Measurements from ENCODE around the gene UBE2D1.

Gene UBE2D1

DNA sequence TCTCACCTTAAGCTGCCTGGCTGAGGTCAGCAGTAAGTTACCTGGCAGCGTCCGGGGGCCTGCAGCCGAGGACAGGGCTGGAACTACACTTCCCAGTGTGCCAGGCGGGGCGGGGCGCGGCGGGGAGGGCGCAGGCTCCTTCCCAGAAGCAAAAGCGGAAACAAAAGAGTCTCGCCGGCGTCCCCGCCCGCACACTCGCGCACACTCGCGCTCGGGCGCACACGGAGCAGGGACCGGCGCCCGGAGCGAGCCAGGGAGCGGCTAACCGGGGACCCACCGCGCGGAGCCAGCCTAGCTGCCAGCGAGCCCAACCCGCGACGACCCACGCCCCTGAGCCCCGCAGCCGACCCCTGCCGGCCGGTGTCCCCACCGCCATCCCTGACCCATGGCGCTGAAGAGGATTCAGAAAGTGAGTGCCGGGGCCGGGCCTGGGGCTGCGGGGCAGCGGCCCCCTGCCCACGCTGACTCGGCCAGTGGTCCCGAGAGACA lies at the start of gene UBE2D1:
UBE2D1 (plus strand) TSS at position 190 of the 489 bp plus-strand sequence; CDS start at position 386, 196 bp downstream.
- peak; percentile 66 for DNase-seq

- DNase-seq = no peak
Observed at GRCh38 chr10:58291538-58292174, 43.1 kb upstream of the UBE2D1 start.

DNA sequence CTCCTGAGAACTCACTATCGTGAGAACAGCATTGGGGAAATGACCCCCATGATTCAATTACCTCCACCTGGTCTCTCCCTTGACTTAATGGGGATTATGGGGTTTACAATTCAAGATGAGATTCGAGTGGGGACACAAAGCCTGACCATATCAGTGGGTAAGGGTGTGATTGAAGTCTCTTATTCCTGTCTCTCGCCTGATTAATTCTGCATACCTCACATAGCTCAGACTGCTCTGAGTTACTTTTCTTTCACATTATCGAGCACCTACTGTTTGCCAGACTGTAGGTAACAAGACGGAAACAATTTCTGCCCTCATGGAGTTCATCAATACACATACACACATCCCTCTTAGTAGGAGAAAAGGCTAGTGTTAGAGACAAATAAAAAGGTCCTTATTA lies 40.8 kb upstream of the UBE2D1 start:
- DNase-seq = no peak

DNA sequence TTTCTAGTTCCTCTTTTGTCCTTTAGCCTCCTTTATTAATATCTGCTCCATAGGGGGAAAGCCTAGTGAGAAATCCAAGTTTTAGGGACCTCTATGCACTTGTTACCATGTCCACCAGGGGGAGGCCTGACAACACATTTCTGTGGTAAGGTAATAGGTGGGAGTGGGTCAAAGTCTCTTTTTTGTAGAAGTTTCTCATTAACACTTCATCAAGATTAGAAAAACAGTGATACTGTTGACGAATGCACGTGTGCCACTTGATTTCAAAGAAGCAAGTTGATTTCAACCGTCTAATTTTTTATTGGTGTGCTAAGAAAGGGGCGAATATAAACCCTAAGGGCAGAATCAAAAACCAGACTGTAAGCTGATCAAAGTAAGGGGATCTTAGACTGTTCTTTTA lies 35.2 kb upstream of the UBE2D1 start:
- peak; percentile 4 for DNase-seq

DNA sequence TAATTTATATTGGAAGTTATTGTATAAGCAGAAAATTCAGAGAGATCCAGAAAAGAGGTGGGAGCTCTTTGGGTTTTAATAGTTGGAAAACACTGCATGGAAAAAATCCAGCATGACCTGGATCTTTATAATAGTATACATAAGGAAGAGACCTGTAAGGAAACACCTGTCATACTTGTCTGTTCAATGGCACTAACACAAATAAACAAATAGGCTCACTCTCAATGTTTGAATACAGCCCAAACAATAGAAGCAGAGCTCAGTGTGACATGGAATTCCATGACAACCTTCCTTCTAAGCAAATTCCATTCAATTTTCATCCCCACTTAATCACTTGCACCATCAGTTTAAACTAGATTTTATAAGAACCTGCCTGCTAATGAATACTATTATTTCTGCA lies 34.1 kb upstream of the UBE2D1 start:
- DNase-seq = no peak

GRCh38 chr10:58302254-58302653 lies 32.6 kb upstream of the UBE2D1 start:
- DNase-seq = no peak

- no peak for DNase-seq
Observed at GRCh38 chr10:58304099-58304633, 30.6 kb upstream of the UBE2D1 start.

DNA sequence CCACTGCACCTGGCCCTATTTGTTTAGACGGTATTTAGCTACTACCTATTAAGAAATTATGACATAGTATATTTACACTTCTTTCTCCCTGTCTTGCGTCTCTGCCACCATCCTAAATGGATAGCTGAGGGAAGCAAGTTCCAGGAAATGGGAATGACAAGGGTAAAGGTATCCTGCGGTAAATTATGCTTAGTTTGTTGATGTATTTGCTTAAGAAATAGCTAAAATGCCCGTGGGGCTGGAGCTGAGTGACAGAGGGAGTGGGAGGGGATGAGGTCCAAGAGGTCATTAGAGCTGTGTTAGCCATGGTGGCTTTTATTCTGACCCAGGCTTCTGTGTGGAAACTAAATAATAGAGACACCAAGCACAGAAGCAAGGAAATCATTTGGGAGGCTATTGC lies 29.0 kb upstream of the UBE2D1 start:
- no peak for DNase-seq

- DNase-seq = no peak
Observed at GRCh38 chr10:58307676-58308075, 27.1 kb upstream of the UBE2D1 start.

DNA sequence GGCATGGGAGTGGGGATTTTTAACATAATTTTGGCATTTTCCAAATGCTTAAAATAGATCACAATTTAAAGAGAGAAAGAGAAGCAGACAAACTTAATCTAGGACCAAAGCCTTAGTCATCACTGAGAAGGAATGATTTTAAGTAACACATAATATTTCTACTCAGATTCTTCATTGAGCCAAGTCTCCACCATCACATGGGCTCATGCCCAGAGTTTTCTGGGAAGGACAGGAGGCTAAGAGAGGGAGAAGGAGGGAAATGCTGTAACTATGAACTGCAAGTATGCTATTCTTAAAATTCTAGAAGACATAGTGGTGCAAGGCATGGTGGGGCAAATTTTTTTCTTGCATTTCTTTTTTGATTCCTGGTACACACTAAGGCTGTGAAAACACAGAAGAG lies 23.8 kb upstream of the UBE2D1 start:
- DNase-seq = no peak

DNA sequence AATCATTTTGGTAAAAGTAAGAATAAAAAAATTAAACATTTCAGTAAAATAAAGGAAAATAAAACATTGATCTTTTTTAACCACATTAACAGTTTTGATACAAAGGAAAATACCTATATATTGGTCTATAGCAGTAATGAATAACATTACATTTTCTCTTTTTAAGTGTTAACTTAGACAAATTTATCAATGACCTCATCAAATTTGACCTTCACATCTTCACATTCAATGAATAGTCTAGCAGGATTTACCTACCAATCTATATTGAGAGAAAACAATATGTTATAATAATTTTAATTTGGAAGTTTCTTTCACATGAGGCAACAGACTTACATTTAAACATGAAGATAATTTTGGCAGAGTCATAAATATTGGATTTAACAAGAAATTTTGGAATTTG lies 17.9 kb upstream of the UBE2D1 start:
- no peak for DNase-seq

DNA sequence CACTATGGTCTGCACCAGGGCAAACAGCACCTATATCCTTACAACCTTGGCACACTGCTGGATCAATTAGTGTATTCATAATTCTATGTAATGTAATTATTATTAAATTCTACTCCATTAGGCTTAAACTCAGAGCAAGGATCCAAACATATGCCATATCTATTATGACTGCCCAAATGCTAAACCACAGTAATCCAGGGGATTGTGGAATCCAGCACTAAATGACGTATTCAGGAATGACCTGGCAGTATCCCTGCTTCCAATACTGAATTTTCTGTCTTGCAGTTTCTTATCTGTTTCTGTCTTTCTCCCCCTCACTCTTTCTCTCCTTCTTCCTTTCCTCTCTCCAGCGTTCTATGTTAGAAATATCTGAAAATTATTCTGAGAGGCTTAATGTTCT lies 16.5 kb upstream of the UBE2D1 start:
- DNase-seq = no peak

DNA sequence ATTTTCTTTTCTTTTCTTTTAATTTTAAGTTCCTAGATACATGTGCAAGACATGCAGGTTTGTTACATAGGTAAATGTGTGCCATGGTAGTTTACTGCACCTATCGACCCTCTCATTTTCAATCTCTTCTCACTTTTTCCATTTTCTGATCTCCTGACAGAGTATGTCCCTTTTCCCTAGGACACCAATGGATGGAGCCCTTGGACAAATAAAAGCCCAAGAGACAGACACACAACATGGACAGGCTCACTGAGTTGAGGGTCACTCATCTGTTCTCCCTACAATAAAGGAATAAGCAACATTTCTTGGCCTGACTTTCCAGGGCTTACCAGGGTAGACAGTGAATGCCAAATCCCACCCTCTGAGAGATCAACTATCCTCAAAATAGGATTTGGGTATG lies 15.2 kb upstream of the UBE2D1 start:
- no peak for DNase-seq

DNA sequence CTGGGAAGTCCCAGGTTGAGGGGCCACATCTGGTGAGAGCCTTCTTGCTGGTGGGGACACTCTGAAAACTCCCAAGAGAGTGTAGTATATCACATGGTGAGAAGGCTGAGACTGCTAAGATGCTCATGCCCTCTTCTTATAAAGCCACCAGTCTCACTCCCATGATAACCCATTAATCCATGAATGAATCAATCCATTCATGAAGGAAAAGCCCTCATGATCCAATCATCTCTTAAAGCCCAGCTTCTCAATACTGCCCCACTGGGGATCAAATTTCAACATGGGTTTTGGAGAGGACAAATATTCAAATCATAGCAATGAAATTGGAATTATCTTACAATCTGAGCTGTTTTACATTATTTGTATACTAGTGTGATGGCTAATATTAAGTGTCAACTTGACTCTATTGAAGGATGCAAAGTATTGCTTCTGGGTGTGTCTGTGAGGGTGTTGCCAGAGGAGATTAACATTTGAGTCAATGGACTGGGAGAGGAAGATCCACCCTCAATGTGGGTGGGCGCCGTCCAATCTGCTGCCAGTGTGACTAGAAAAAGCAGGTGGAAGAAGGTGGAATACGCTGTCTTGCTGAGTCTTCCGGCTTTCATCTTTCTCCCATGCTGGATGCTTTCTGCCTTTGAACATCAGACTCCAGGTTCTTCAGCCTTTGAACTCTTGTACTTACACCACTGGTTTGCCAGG lies 14.3 kb upstream of the UBE2D1 start:
- DNase-seq = no peak

GRCh38 chr10:58322072-58322834 lies 12.6 kb upstream of the UBE2D1 start:
- no peak for DNase-seq

GRCh38 chr10:58322835-58323209 lies 12.0 kb upstream of the UBE2D1 start:
- DNase-seq = no peak

DNA sequence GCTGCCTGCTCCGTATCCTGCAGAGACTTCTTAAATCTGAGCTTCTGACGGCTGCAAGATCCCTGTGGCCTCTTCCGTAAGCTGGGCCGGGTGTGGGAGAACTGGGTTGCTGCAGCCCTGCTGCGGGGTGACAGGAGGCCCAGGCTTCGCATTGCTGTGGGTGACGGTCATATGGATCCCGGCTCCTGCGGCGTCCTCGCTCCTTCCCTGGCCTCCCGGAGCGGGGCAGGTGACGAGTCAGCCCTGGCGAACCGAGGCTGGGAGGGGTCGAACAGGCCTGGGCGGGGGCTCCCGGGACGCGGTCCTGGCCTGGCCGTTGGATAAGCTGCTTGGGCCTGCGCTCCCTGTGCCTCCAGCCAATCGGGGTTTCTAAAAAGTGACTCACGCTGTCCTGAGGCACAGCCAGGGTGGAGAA lies 7.8 kb upstream of the UBE2D1 start:
- DNase-seq = no peak

- DNase-seq = no peak
Observed at GRCh38 chr10:58328233-58328632, 6.6 kb upstream of the UBE2D1 start.

- DNase-seq = no peak
Observed at GRCh38 chr10:58330431-58330830, 4.4 kb upstream of the UBE2D1 start.

DNA sequence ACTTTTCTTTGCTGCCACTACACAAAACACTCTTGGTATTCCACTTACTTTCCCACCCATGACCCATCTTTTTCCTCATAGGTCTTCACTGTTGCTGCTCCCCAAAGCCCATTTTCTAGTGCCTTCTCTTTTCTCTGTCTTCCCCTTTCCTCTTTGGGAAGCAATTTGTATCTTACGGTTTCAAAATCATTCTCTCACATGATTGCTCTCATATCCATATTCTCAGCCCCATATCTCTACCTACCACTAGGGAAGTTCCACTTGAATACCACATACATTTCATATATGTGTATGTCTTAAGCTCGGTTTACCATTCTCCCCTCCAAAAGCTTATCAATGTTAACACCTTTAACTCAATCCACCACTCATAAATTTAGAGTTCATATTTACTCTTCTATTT lies 3.2 kb upstream of the UBE2D1 start:
- DNase-seq = no peak

- peak; percentile 62 for DNase-seq
Observed at GRCh38 chr10:58335306-58336005, 650 bp downstream of the UBE2D1 start.

DNA sequence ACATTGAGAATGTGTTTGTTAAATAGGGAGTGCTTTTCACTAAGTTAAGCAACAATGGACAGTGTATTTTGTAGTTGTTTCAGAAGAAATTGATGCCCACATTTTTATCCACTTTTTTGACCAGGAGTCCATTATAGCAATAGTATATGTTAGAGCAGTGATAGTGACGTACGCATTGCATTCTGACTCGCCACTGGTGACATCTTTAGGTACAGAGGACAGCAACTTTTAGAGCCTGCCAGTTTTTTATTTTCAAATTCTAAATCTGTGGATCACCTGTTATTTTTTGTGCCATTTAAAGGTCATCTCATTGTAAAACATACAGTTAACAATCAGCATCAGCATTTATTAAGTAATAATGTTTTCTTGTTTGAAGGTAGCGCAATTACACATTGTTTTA lies 1.4 kb downstream of the UBE2D1 start:
- DNase-seq = no peak

DNA sequence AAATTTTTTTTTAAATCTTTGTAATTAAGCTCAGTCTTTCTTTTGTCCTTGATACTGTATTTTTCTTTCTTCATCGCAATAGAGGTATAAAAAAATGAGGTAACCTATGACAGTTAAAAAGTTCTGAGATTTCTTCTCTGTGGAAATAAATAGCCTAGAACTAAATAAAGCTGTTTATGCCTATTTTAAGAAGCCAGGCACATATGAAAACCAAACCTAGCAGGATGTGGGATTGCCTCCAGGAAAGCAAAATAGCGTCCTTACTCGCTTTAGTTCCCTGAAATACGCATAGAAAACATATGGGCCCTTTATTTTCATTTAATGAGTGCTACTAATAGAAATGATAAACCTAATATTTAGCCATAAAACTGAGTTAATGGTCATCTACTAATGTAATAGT lies 6.6 kb downstream of the UBE2D1 start:
- no peak for DNase-seq
